ENCODE data around the gene COG7.

The COG7 gene

DNA sequence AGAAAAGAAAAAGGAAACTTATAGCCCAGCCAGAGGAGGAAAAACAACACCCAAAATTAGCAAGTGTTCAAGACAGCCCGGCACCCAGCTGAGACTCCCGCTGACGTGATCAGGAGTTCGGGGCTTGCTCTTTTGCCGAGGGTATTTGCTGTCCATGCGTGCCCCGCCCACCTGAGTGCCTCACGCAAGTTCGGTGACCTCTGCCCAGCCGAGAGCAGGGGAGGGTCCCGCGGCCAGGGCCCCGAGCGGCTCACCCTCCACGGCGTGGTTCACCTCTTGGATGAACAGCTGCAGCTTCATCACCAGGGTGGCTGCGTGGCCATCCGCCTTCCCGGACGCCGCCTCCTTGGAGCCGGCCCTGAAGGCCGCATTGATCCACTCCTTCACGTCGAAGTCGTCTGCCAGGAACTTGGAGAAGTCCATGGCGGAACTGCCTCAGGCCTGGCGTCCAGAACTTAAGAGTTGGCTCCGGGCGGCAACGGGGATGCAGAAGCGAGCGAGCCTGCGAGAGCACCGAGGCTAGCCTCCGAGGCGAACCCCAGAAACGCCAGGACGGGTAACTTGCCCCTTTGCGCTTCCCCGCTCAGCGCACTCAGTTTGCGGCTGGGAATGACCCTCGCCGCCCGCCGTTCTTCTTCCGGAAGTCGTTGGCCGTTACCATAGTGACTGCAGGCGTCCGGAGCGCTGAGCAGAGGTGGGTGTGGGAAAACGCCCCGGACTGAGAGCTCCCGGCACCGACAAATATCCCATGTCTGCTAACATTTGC is at the start of gene COG7:
COG7 (minus strand) TSS at position 618 of the 766 bp plus-strand sequence; CDS start at position 423, 195 bp downstream.
- no peak for TF ChIP-seq CTCF (IDR thresholded peaks at IDR 0.05)

DNA sequence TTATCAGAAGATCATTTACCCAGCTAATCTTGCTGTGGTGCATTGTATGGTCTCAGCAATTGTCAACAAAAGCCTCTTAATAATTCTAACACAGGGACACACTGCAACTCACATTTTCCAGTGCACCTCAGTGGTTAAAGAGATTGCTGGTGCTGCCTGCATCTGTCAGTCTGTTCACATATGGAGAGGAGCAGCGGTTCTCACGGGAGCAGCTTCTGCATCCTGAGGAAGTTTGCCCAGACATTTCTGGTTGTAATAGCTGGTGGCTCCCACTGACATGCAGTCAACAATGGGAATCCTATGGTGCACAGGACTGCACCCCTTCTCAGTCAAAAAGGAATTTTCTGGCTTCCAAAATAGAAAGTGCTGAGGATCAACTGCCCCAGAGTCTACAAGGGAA is 49.5 kb upstream of the COG7 start:
- no peak for TF ChIP-seq CTCF (IDR thresholded peaks at IDR 0.05)

- no peak for TF ChIP-seq CTCF (IDR thresholded peaks at IDR 0.05)
Measured at GRCh38 chr16:23501291-23501690, 48.3 kb upstream of the COG7 start.

DNA sequence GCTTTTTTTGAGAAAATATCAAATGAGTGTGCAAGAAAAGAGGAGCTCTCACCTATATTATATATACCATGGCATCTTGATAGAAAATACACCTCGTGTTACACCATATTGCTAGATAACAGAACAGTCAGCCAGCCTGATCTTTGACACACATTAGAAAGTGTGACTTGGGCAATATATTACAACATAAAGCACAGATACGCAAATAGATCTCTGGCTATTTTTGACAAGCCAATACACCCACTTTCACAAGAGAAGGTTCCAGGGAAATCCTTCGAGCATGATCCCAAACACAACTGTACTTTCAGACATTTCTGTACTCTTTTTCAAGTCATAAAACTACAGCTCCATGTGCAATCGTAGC is 47.9 kb upstream of the COG7 start:
- TF ChIP-seq CTCF (IDR thresholded peaks at IDR 0.05), result no peak

DNA sequence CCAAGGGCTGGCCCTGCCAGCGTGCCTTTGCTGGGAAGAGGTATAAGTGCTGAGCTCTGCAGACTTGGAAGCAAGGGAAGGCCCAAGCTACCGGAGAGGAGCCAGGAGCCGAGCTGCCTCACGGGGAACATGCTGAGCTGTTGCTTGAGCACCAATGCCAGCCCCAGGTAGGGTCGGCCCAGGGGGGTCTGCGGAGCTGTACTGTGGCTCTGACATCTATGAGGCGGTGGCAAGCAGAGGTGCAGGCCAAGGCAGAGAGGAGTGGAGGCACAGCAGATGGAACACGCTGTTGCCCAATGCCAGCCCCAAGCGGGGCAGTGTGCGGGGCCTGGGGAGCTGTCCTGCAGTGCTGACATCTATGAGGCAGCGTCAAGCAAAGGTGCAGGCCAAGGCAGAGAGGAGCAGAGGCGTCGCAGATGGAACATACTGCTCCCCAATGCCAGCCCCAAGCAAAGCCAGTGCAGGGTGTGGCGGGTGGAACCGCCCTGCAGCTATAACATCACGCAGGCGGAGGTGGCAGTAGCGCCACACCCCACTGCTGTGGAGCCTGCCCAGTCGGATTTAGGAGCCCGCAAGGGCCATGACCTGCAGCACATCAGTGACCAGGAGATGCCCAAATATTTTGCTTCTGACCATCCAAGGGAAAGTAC is 47.3 kb upstream of the COG7 start:
- no peak for TF ChIP-seq CTCF (IDR thresholded peaks at IDR 0.05)

- no peak for TF ChIP-seq CTCF (IDR thresholded peaks at IDR 0.05)
Measured at GRCh38 chr16:23499801-23500200, 46.8 kb upstream of the COG7 start.

- no peak for TF ChIP-seq CTCF (IDR thresholded peaks at IDR 0.05)
Measured at GRCh38 chr16:23498863-23499262, 45.9 kb upstream of the COG7 start.
